A673 (cell line): ENCODE data around the gene H6PD.

ENCODE experiments used
- CTCF ChIP-seq: fragments of 300-800, 200-600 bp; sonication (generic); conservative IDR thresholded peaks from 2 replicates; pipeline ENCODE4 v1.5.1; 2017; ENCODE audit warnings: low read depth, mild to moderate bottlenecking, antibody characterized with exemption, low read length, moderate library complexity, mixed read lengths
- EZH2 ChIP-seq: fragments of 200-600 bp; sonication (generic); IDR thresholded peaks from 2 replicates; pipeline ENCODE4 v1.6.1; 2017; ENCODE audit warnings: borderline replicate concordance, low read depth, mild to moderate bottlenecking, mixed read lengths, antibody characterized with exemption, low read length; ENCODE audit not compliant: poor library complexity, severe bottlenecking

GRCh38 chr1:9263276-9263855 lies 28.8 kb downstream of the H6PD start:
- TF ChIP-seq EZH2 (no peak), CTCF (no peak)
